ENCODE results near the gene CSMD2.

- TF ChIP-seq, protein P1, sequence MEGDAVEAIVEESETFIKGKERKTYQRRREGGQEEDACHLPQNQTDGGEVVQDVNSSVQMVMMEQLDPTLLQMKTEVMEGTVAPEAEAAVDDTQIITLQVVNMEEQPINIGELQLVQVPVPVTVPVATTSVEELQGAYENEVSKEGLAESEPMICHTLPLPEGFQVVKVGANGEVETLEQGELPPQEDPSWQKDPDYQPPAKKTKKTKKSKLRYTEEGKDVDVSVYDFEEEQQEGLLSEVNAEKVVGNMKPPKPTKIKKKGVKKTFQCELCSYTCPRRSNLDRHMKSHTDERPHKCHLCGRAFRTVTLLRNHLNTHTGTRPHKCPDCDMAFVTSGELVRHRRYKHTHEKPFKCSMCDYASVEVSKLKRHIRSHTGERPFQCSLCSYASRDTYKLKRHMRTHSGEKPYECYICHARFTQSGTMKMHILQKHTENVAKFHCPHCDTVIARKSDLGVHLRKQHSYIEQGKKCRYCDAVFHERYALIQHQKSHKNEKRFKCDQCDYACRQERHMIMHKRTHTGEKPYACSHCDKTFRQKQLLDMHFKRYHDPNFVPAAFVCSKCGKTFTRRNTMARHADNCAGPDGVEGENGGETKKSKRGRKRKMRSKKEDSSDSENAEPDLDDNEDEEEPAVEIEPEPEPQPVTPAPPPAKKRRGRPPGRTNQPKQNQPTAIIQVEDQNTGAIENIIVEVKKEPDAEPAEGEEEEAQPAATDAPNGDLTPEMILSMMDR (IDR thresholded peaks at IDR 0.05), result no peak
- TF ChIP-seq EZH2phosphoT487 (IDR thresholded peaks at IDR 0.05; ENCODE audit: borderline replicate concordance, low read depth) (no peak), RXRA (IDR thresholded peaks at IDR 0.05; ENCODE audit: borderline replicate concordance, low read depth) (no peak)
These were observed 287.9 kb downstream of the CSMD2 start for GRCh38 chr1:33876970-33877650.
